ENCODE results near the gene DNAJB12. TPM values are rescaled to one million over a fixed set of nuclear protein-coding genes. Genes with fewer than 3 reads are reported as not detected.
"Not testable (repeated sequence)": the region's sequence is repeated elsewhere in the genome, so short reads cannot be mapped to it uniquely, and the experiment has no call there.

The DNAJB12 gene
- 10 to 100 TPM; 15.7 to 28.4 (median 18.6) TPM for polyA plus RNA-seq (ENCODE audit: low read depth in 6 of 6)

- H3K36me3 Mint-ChIP-seq = peaks cover 0 to 12% of the 10 kb centered on the region in 2 donors
- no peaks in the 10 kb centered on the region for H3K27me3 Mint-ChIP-seq
- H3K4me3 Mint-ChIP-seq = peak within 1 kb of the TSS; percentile 94 to 100 (median 98)
- ATAC-seq (ENCODE audit: low read depth in 2 of 2) (peak; percentile 84 to 86), DNase-seq (peak; percentile 91)
- peak within 1 kb of the TSS; percentile 97 to 99 (median 98) for H3K27ac Mint-ChIP-seq
- H3K4me1 Mint-ChIP-seq = peaks cover 22 to 55% (median 43%) of the 10 kb centered on the region in 3 donors
- H3K9me3 Mint-ChIP-seq = no peaks in the 10 kb centered on the region
Observed at GRCh38 chr10:72354356-72355213, at the start of gene DNAJB12. TSS of gene DNAJB12 (minus strand) at chr10:72354919. CDS start at chr10:72354897, 22 bp downstream.

- peaks cover 7 to 17% of the 10 kb centered on the region in 2 donors for H3K36me3 Mint-ChIP-seq
- not testable (repeated sequence) for ATAC-seq (ENCODE audit: low read depth in 2 of 2); H3K4me1 Mint-ChIP-seq; H3K27ac Mint-ChIP-seq; H3K27me3 Mint-ChIP-seq; H3K9me3 Mint-ChIP-seq; H3K4me3 Mint-ChIP-seq; DNase-seq
Observed at GRCh38 chr10:72395581-72395980, 40.9 kb upstream of the DNAJB12 start.

- Mint-ChIP-seq H3K4me3 (no peak overlapping the region), H3K27ac (no peak overlapping the region), H3K4me1 (peaks cover 0 to 4% (median 0%) of the 10 kb centered on the region in 3 donors), H3K27me3 (no peaks in the 10 kb centered on the region), H3K9me3 (peaks cover 0 to 6% (median 0%) of the 10 kb centered on the region in 7 donors), H3K36me3 (peaks cover 6 to 26% of the 10 kb centered on the region in 2 donors)
- DNase-seq (no peak), ATAC-seq (ENCODE audit: low read depth in 2 of 2) (no peak)
Observed at GRCh38 chr10:72392571-72392970, 37.9 kb upstream of the DNAJB12 start.

- DNase-seq = no peak
- Mint-ChIP-seq H3K4me3 (no peak overlapping the region), H3K4me1 (peaks cover 0 to 4% (median 0%) of the 10 kb centered on the region in 3 donors), H3K27ac (no peak overlapping the region), H3K27me3 (no peaks in the 10 kb centered on the region), H3K9me3 (no peaks in the 10 kb centered on the region), H3K36me3 (peaks cover 0 to 20% of the 10 kb centered on the region in 2 donors)
- no peak for ATAC-seq (ENCODE audit: low read depth in 2 of 2)
Observed at GRCh38 chr10:72390764-72391163, 36.0 kb upstream of the DNAJB12 start.

- H3K4me3 Mint-ChIP-seq = no peak overlapping the region
- H3K9me3 Mint-ChIP-seq = no peaks in the 10 kb centered on the region
- H3K36me3 Mint-ChIP-seq = peaks cover 0 to 20% of the 10 kb centered on the region in 2 donors
- H3K27me3 Mint-ChIP-seq = no peaks in the 10 kb centered on the region
- ATAC-seq (ENCODE audit: low read depth in 2 of 2) (no peak), DNase-seq (no peak)
- H3K4me1 Mint-ChIP-seq = peaks cover 0 to 10% (median 7%) of the 10 kb centered on the region in 3 donors
- H3K27ac Mint-ChIP-seq = no peak overlapping the region
Observed at GRCh38 chr10:72389716-72390115, 35.0 kb upstream of the DNAJB12 start.

- ATAC-seq (ENCODE audit: low read depth in 2 of 2) (no peak), DNase-seq (no peak)
- Mint-ChIP-seq H3K4me3 (no peak overlapping the region), H3K27me3 (no peaks in the 10 kb centered on the region), H3K27ac (no peak overlapping the region), H3K9me3 (no peaks in the 10 kb centered on the region), H3K4me1 (peaks cover 0 to 11% (median 7%) of the 10 kb centered on the region in 3 donors), H3K36me3 (peaks cover 0 to 20% of the 10 kb centered on the region in 2 donors)
Observed at GRCh38 chr10:72389014-72389413, 34.3 kb upstream of the DNAJB12 start.

- peaks cover 0 to 11% (median 7%) of the 10 kb centered on the region in 3 donors for H3K4me1 Mint-ChIP-seq
- DNase-seq (no peak), ATAC-seq (ENCODE audit: low read depth in 2 of 2) (no peak)
- H3K9me3 Mint-ChIP-seq = no peaks in the 10 kb centered on the region
- H3K4me3 Mint-ChIP-seq = no peak overlapping the region
- peak overlapping the region in 1 of 6 donors; percentile 44 for H3K27ac Mint-ChIP-seq
- H3K27me3 Mint-ChIP-seq = no peaks in the 10 kb centered on the region
- peaks cover 0 to 16% of the 10 kb centered on the region in 2 donors for H3K36me3 Mint-ChIP-seq
Observed at GRCh38 chr10:72388062-72388461, 33.3 kb upstream of the DNAJB12 start.

- Mint-ChIP-seq H3K4me1 (peaks cover 0 to 11% (median 4%) of the 10 kb centered on the region in 3 donors), H3K27ac (no peak overlapping the region)
- no peak for DNase-seq
Observed at GRCh38 chr10:72386916-72387586, 32.3 kb upstream of the DNAJB12 start.

GRCh38 chr10:72385724-72386123 is 31.0 kb upstream of the DNAJB12 start:
- Mint-ChIP-seq H3K4me1 (peaks cover 0 to 11% (median 4%) of the 10 kb centered on the region in 3 donors), H3K36me3 (peaks cover 0 to 9% of the 10 kb centered on the region in 2 donors), H3K4me3 (no peak overlapping the region), H3K9me3 (no peaks in the 10 kb centered on the region), H3K27ac (peak overlapping the region in 3 of 6 donors; percentile 4 to 55 (median 44)), H3K27me3 (no peaks in the 10 kb centered on the region)
- ATAC-seq (ENCODE audit: low read depth in 2 of 2) (no peak), DNase-seq (no peak)

More at GRCh38 chr10:72386916-72387586, 32.3 kb upstream of the DNAJB12 start:
- no peak overlapping the region for H3K4me3 Mint-ChIP-seq
- ATAC-seq (ENCODE audit: low read depth in 2 of 2) = no peak
- H3K27me3 Mint-ChIP-seq = no peaks in the 10 kb centered on the region
- no peaks in the 10 kb centered on the region for H3K9me3 Mint-ChIP-seq
- H3K36me3 Mint-ChIP-seq = peaks cover 0 to 9% of the 10 kb centered on the region in 2 donors

- not testable (repeated sequence) for H3K27me3 Mint-ChIP-seq; ATAC-seq (ENCODE audit: low read depth in 2 of 2); H3K9me3 Mint-ChIP-seq; H3K36me3 Mint-ChIP-seq; DNase-seq; H3K4me3 Mint-ChIP-seq
- Mint-ChIP-seq H3K4me1 (peaks cover 0 to 11% (median 4%) of the 10 kb centered on the region in 3 donors), H3K27ac (peak overlapping the region in 5 of 6 donors; percentile 13 to 93 (median 44))
Observed at GRCh38 chr10:72384982-72385381, 30.3 kb upstream of the DNAJB12 start.

GRCh38 chr10:72379776-72380175 is 25.1 kb upstream of the DNAJB12 start:
- H3K36me3 Mint-ChIP-seq = no peaks in the 10 kb centered on the region
- H3K4me3 Mint-ChIP-seq = no peak overlapping the region
- no peak overlapping the region for H3K27ac Mint-ChIP-seq
- ATAC-seq (ENCODE audit: low read depth in 2 of 2) (no peak), DNase-seq (no peak)
- no peaks in the 10 kb centered on the region for H3K27me3 Mint-ChIP-seq
- H3K9me3 Mint-ChIP-seq = no peaks in the 10 kb centered on the region
- H3K4me1 Mint-ChIP-seq = peaks cover 0 to 5% (median 2%) of the 10 kb centered on the region in 3 donors

GRCh38 chr10:72379062-72379461 is 24.3 kb upstream of the DNAJB12 start:
- no peaks in the 10 kb centered on the region for H3K36me3 Mint-ChIP-seq
- no peaks in the 10 kb centered on the region for H3K9me3 Mint-ChIP-seq
- no peak overlapping the region for H3K27ac Mint-ChIP-seq
- H3K27me3 Mint-ChIP-seq = no peaks in the 10 kb centered on the region
- peaks cover 0 to 4% (median 0%) of the 10 kb centered on the region in 3 donors for H3K4me1 Mint-ChIP-seq
- H3K4me3 Mint-ChIP-seq = no peak overlapping the region
- DNase-seq (no peak), ATAC-seq (ENCODE audit: low read depth in 2 of 2) (no peak)

GRCh38 chr10:72375585-72375984 is 20.9 kb upstream of the DNAJB12 start:
- no peak for DNase-seq
- no peaks in the 10 kb centered on the region for H3K27me3 Mint-ChIP-seq
- no peak overlapping the region for H3K4me3 Mint-ChIP-seq
- H3K27ac Mint-ChIP-seq = no peak overlapping the region
- H3K4me1 Mint-ChIP-seq = peaks cover 0 to 4% (median 0%) of the 10 kb centered on the region in 3 donors
- no peaks in the 10 kb centered on the region for H3K36me3 Mint-ChIP-seq
- ATAC-seq (ENCODE audit: low read depth in 2 of 2) = no peak
- no peaks in the 10 kb centered on the region for H3K9me3 Mint-ChIP-seq

Data from naive B cell (primary cell).